Measurements from ENCODE around the gene TRAF4.

DNA sequence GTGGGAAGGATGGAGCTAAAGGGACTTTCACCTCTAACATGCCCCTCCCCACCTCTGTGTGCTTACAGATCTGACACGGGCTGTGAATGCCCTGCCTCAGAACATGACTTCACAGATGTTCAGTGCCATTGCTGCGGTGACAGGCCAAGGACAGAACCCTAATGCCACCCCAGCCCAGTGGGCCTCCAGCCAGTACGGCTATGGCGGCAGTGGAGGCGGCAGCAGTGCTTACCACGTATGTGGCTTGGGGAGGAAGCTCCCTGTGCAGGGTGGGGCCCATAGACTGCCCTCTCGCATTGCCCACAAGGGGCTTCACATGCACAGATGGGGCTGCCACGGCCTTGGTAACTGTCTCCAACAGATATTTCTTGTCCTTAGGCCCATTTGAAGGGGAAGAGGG, 43.5 kb upstream of the TRAF4 start:
- TF ChIP-seq, protein P1, sequence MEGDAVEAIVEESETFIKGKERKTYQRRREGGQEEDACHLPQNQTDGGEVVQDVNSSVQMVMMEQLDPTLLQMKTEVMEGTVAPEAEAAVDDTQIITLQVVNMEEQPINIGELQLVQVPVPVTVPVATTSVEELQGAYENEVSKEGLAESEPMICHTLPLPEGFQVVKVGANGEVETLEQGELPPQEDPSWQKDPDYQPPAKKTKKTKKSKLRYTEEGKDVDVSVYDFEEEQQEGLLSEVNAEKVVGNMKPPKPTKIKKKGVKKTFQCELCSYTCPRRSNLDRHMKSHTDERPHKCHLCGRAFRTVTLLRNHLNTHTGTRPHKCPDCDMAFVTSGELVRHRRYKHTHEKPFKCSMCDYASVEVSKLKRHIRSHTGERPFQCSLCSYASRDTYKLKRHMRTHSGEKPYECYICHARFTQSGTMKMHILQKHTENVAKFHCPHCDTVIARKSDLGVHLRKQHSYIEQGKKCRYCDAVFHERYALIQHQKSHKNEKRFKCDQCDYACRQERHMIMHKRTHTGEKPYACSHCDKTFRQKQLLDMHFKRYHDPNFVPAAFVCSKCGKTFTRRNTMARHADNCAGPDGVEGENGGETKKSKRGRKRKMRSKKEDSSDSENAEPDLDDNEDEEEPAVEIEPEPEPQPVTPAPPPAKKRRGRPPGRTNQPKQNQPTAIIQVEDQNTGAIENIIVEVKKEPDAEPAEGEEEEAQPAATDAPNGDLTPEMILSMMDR (conservative IDR thresholded peaks at IDR 0.05; ENCODE audit: low read depth, low read length): no peak
- no peak for TF ChIP-seq EZH2 (IDR thresholded peaks at IDR 0.05; ENCODE audit: low read length, unreplicated experiment)
- TF ChIP-seq EZH2phosphoT487 (IDR thresholded peaks at IDR 0.05; ENCODE audit: borderline replicate concordance, low read length): no peak

All from PC-3 (cell line).